Activated T-helper 2 cell treated with anti-CD3 and anti-CD28 coated beads, Interferon-gamma antibody, Interleukin-2, Interleukin-4, amounts not matched to agents 10 μg/mL and 5 μg/mL and 100 μg/mL, durations not matched to agents 14 hours and 24 hours and 36 hours (primary cell): Measurements from ENCODE around the gene ESRP2. TPM values are rescaled to one million over a fixed set of nuclear protein-coding genes. Genes with fewer than 3 reads are reported as not detected.
A peak's percentile ranks its signal among the peaks of the same experiment; 100 is the strongest.

Source experiments
- DNase-seq: peaks from one replicate; pipeline ENCODE4 v3.0.0; 2021; ENCODE audit warnings: low spot score
- H3K27ac Mint-ChIP-seq: one replicate; pipeline ENCODE4 v1.8.0; 2021; ENCODE audit warnings: mixed read lengths
- H3K27me3 Mint-ChIP-seq: one replicate; pipeline ENCODE4 v1.8.0; 2021; ENCODE audit warnings: low read depth, mixed read lengths
- H3K36me3 Mint-ChIP-seq: one replicate; pipeline ENCODE4 v1.8.0; 2021; ENCODE audit warnings: low read depth, mixed read lengths
- H3K4me1 Mint-ChIP-seq: one replicate; pipeline ENCODE4 v1.8.0; 2021; ENCODE audit warnings: low read depth, mixed read lengths
- H3K4me3 Mint-ChIP-seq: one replicate; pipeline ENCODE4 v1.8.0; 2021; ENCODE audit warnings: low read depth, mild to moderate bottlenecking, moderate library complexity, mixed read lengths
- H3K9me3 Mint-ChIP-seq: one replicate; pipeline ENCODE4 v1.8.0; 2021; ENCODE audit warnings: mixed read lengths
- intact Hi-C: fragments of 100-400 bp; cut with micrococcal nuclease; formaldehyde crosslinking; loops from one replicate; pipeline ENCODE4 v1.15.1; 2023
- total RNA-seq: library from RNA; stranded (reverse); gene quantifications from 2 replicates; pipeline ENCODE4 v1.2.3, GENCODE V29; 2022

Gene ESRP2
- total RNA-seq, 1 donor from 2014 or later = 0.34 TPM

DNA sequence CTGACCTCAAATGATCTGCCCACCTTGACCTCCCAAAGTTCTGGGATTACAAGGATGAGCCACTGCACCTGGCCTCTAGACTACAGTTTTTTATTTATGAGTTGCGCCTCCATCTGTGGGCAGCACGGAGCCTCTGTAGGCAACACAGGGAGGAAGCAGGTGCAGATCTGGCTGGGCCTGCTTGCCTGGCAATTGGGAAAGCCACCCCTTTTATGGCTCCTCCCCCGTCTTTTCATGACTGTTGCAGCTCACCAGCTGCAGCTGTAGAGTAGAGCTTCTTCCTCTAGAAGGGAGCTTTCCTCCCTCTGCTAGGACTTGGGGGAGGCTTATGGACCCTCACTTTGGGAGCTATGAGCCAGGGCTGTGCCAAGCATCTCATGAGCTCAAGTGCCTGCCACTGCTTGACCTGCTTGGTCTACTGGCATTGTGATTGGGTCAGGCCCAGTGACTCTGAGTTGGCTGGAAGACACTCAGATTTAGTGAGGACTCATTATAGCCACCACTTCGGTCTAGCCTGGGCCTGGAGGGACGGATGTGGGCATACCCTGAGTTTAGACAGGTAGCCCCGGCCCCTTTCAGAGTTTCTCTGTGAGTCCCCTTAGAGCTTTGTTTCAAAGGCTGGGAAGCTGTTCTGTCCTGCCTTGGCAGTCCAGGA, 21.5 kb upstream of the ESRP2 start:
- no peaks in the 10 kb centered on the region for H3K27me3 Mint-ChIP-seq
- peaks cover 6% of the 10 kb centered on the region for H3K4me1 Mint-ChIP-seq
- no peak overlapping the region for H3K27ac Mint-ChIP-seq

GRCh38 chr16:68255712-68256111, 19.8 kb upstream of the ESRP2 start:
- no peak for DNase-seq
- no peak overlapping the region for H3K27ac Mint-ChIP-seq
- no peaks in the 10 kb centered on the region for H3K9me3 Mint-ChIP-seq
- H3K27me3 Mint-ChIP-seq = no peaks in the 10 kb centered on the region
- peaks cover 5% of the 10 kb centered on the region for H3K4me1 Mint-ChIP-seq
- H3K36me3 Mint-ChIP-seq = peaks cover 7% of the 10 kb centered on the region
- intact Hi-C loops = no loop called here
- H3K4me3 Mint-ChIP-seq = no peak overlapping the region

More for the DNA sequence above, 21.5 kb upstream of the ESRP2 start:
- no peak for DNase-seq
- no peaks in the 10 kb centered on the region for H3K9me3 Mint-ChIP-seq
- intact Hi-C loops = no loop called here
- H3K36me3 Mint-ChIP-seq = no peaks in the 10 kb centered on the region
- no peak overlapping the region for H3K4me3 Mint-ChIP-seq

GRCh38 chr16:68253721-68254120, 17.8 kb upstream of the ESRP2 start:
- no peak for DNase-seq
- Mint-ChIP-seq H3K27ac (no peak overlapping the region), H3K27me3 (no peaks in the 10 kb centered on the region)

DNA sequence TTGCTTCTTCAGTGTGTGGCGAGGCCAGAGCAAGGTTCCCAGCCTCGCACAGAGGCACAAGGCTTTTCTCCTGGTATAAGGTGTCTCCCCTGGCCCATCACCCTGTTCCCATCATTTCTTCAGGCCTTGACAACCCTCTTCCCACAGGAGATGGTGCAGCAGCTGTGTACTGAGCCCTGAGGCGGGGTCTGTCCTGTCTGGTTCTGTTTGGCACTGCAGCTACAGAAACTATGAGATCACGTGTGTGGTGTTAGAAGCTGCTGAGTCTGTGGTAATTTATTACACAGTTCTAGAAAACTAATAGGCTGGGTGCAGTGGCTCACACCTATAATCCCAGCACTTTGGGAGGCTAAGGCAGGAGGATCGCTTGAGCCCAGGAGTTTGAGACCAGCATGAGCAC, 16.5 kb upstream of the ESRP2 start:
- H3K4me1 Mint-ChIP-seq = peaks cover 3% of the 10 kb centered on the region
- H3K9me3 Mint-ChIP-seq = no peaks in the 10 kb centered on the region
- H3K27ac Mint-ChIP-seq = no peak overlapping the region
- no peak for DNase-seq
- H3K36me3 Mint-ChIP-seq = peaks cover 13% of the 10 kb centered on the region
- H3K27me3 Mint-ChIP-seq = no peaks in the 10 kb centered on the region
- no peak overlapping the region for H3K4me3 Mint-ChIP-seq
- intact Hi-C loops = no loop called here

More at GRCh38 chr16:68253721-68254120, 17.8 kb upstream of the ESRP2 start:
- intact Hi-C loops = no loop called here
- no peaks in the 10 kb centered on the region for H3K9me3 Mint-ChIP-seq
- H3K4me1 Mint-ChIP-seq = peaks cover 5% of the 10 kb centered on the region
- peaks cover 13% of the 10 kb centered on the region for H3K36me3 Mint-ChIP-seq
- H3K4me3 Mint-ChIP-seq = no peak overlapping the region

DNA sequence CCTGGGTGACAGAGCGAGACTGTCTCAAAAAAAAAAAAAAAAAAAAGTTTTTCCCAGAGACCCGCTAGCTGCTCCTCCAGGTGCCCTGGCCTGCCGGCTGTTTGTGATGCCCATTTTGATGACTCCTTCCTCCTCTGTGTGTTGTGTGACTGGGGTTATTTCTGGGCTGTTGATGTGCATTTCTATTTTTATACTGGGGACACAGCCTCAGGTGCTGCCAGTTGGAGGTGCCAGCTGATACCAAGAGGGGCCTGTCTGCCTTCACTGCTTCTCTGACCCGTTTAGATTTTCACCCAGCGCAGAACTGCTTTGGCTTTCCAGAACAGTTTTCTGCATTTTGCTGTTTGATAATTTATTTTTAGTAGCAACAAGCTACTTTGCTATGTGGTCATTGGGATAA, 15.9 kb upstream of the ESRP2 start:
- no peaks in the 10 kb centered on the region for H3K9me3 Mint-ChIP-seq
- H3K27me3 Mint-ChIP-seq = no peaks in the 10 kb centered on the region
- H3K4me3 Mint-ChIP-seq = no peak overlapping the region
- intact Hi-C loops = no loop called here
- H3K36me3 Mint-ChIP-seq = peaks cover 13% of the 10 kb centered on the region
- H3K27ac Mint-ChIP-seq = no peak overlapping the region
- no peak for DNase-seq
- H3K4me1 Mint-ChIP-seq = peaks cover 1% of the 10 kb centered on the region

GRCh38 chr16:68250951-68251350, 15.0 kb upstream of the ESRP2 start:
- Mint-ChIP-seq H3K27me3 (no peaks in the 10 kb centered on the region), H3K27ac (no peak overlapping the region), H3K4me1 (peaks cover 7% of the 10 kb centered on the region), H3K9me3 (no peaks in the 10 kb centered on the region), H3K36me3 (peaks cover 13% of the 10 kb centered on the region), H3K4me3 (no peak overlapping the region)
- no peak for DNase-seq
- intact Hi-C loops = no loop called here

GRCh38 chr16:68249371-68249770, 13.4 kb upstream of the ESRP2 start:
- peaks cover 13% of the 10 kb centered on the region for H3K36me3 Mint-ChIP-seq

GRCh38 chr16:68247932-68248331, 12.0 kb upstream of the ESRP2 start:
- Mint-ChIP-seq H3K9me3 (no peaks in the 10 kb centered on the region), H3K27me3 (no peaks in the 10 kb centered on the region), H3K36me3 (peaks cover 13% of the 10 kb centered on the region), H3K4me3 (no peak overlapping the region), H3K4me1 (peaks cover 18% of the 10 kb centered on the region), H3K27ac (no peak overlapping the region)
- DNase-seq = no peak
- intact Hi-C loops = loop anchor here (10.0 kb wide), 1 partner anchor 267 kb away; no protein-coding TSS in a partner anchor

More at GRCh38 chr16:68249371-68249770, 13.4 kb upstream of the ESRP2 start:
- intact Hi-C loops = loop anchor here (10.0 kb wide), 1 partner anchor 265 kb away; no protein-coding TSS in a partner anchor
- peaks cover 17% of the 10 kb centered on the region for H3K4me1 Mint-ChIP-seq
- no peak overlapping the region for H3K27ac Mint-ChIP-seq
- H3K9me3 Mint-ChIP-seq = no peaks in the 10 kb centered on the region
- H3K4me3 Mint-ChIP-seq = no peak overlapping the region
- no peaks in the 10 kb centered on the region for H3K27me3 Mint-ChIP-seq
- no peak for DNase-seq

GRCh38 chr16:68247400-68247799, 11.5 kb upstream of the ESRP2 start:
- Mint-ChIP-seq H3K27ac (no peak overlapping the region), H3K9me3 (no peaks in the 10 kb centered on the region), H3K4me1 (peaks cover 18% of the 10 kb centered on the region), H3K4me3 (no peak overlapping the region), H3K27me3 (no peaks in the 10 kb centered on the region), H3K36me3 (peaks cover 13% of the 10 kb centered on the region)
- intact Hi-C loops = loop anchor here (10.0 kb wide), 1 partner anchor 267 kb away; no protein-coding TSS in a partner anchor
- no peak for DNase-seq

DNA sequence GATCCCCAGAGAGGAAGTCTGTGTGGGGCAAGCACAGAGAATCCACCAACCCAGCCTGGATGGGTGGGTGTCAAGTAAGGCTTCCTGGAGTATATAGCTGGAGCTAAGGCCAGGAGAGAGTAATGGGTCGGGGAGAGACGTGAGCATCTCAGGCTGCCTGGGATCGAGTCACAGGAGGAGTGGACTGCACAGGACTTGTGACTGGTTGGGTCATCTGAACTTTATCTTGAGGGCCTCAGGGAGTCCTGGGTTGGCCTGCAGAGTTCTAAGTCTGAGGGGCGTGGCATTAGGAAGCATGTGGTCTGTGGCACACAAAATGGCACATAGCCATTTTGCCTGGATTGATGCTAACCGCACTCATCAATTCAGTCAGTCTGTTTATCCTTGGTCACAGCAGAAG, 10.7 kb upstream of the ESRP2 start:
- intact Hi-C loops = loop anchor here (10.0 kb wide), 1 partner anchor 268 kb away; no protein-coding TSS in a partner anchor
- Mint-ChIP-seq H3K4me1 (peaks cover 16% of the 10 kb centered on the region), H3K9me3 (no peaks in the 10 kb centered on the region), H3K27ac (no peak overlapping the region), H3K4me3 (peak overlapping the region; percentile 94), H3K27me3 (no peaks in the 10 kb centered on the region), H3K36me3 (peaks cover 10% of the 10 kb centered on the region)
- DNase-seq = no peak

DNA sequence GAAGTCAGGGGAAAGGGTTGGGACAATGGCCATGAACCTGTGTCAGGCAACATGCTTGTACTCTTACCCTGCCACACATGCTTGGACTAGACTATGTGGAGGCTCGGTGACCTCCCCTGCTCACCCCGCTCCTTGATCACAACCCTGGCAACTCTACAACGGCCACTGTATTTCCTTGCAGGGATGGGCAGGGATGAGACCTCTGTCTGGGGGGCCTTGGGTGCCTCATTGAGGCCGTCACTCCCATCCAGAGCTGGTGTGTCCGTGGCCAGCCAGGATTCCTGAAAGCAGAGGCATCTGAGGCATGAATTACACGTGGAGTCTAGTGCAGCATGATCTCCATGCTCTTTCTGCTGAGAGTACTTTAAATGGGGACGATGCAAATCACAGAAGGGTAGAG, 10.2 kb upstream of the ESRP2 start:
- intact Hi-C loops = loop anchor here (10.0 kb wide), 1 partner anchor 269 kb away; no protein-coding TSS in a partner anchor
- no peak for DNase-seq
- no peaks in the 10 kb centered on the region for H3K27me3 Mint-ChIP-seq
- H3K27ac Mint-ChIP-seq = no peak overlapping the region
- peak overlapping the region; percentile 94 for H3K4me3 Mint-ChIP-seq
- H3K9me3 Mint-ChIP-seq = no peaks in the 10 kb centered on the region
- peaks cover 10% of the 10 kb centered on the region for H3K36me3 Mint-ChIP-seq
- peaks cover 16% of the 10 kb centered on the region for H3K4me1 Mint-ChIP-seq

GRCh38 chr16:68244903-68245853, 9.3 kb upstream of the ESRP2 start, which contains the start of gene PLA2G15:
PLA2G15 (plus strand) TSS chr16:68245373; CDS start chr16:68245427, 54 bp downstream.
- Mint-ChIP-seq H3K4me3 (peak within 1 kb of the TSS; percentile 94), H3K27ac (peak within 1 kb of the TSS; percentile 77), H3K9me3 (no peaks in the 10 kb centered on the region), H3K27me3 (no peaks in the 10 kb centered on the region), H3K4me1 (peaks cover 16% of the 10 kb centered on the region), H3K36me3 (peaks cover 5% of the 10 kb centered on the region)
- DNase-seq = peak; percentile 92
- intact Hi-C loops = loop anchor here (1.0 to 10.0 kb wide), 4 partner anchors 8 to 270 kb away; partner anchors contain the start of gene SLC7A6
